GM19025 (cell line): Measurements from ENCODE around the gene ASPDH.

ENCODE experiments used
- ATAC-seq: cut with Tn5 transposase; IDR thresholded peaks from one replicate; pipeline ENCODE4 v1.9.1; 2021; ENCODE audit warnings: mild to moderate bottlenecking, low read depth, moderate library complexity; ENCODE audit not compliant: unreplicated experiment

The ASPDH gene

DNA sequence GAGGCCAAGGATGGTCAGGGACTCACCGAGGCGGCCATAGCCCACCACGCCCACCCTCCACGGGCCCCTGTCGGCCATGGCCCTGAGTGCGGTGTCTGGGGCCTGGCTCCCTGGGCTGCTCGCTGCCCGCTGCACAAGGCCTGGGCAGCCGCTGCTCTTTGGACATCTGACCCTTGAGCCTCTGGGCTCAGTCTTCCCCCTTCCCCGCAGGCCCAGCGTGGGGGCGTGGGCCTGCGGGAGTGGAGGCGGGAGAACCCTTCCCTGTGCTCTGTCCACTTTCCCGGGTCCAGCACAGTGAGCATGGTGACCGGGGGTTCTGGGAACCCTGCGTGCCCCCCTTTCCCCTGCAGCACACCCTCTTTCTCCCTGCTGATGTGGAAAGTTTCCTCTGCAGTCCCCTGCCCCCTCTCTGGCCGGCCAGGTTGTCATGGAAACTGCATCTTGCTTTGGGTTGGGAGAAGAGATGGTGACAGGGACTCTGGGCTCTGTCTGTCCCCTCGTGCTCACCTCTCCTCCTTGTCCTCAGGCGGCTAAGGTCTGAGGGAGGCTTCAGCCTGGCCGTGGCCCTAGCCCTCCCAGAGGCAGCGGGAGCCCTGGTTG is at the start of gene ASPDH:
Gene ASPDH (minus strand): TSS at position 168 of the 600 bp plus-strand sequence. CDS start 90 bp downstream, at position 78.
- ATAC-seq, result no peak

DNA sequence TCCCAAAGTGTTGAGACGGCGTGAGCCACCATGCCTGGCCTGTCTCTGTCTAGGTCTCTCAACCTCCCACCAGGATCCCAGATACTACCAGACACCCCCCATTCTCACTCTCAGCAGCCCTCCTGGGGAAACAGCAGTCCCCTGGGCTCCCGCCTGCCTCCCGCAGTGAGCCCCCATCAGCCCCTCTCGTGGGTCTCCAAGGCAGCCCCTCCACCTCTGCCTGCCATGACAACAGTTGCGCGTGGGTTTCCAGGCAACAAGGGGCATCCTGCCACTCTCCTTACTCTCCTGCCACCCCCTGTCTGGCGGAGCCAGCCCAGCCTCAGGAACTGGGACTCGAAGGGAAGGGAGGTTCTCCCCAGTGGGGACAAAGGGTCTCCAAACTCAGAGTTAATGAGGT is 49.3 kb upstream of the ASPDH start:
- no peak for ATAC-seq

DNA sequence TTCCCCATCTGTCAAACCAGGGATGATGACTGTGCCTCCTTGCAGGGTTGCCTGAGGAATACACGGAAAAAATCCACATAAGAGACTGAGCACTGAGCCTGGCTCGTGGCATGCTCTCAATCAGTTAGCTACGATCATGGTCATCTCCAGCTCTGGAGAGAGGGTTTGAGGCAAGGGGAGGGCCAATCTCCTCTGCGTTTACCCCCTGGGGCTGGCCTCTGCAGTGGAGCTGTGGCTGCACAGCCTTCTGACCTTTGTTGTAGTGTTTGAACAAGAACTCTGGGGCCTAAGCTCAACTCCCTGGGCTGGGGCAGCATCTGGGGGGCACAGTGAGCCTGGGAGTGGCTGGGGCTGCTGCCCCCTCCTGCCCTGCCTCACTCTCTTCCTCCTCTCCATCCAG is 48.6 kb upstream of the ASPDH start:
- ATAC-seq, result no peak

DNA sequence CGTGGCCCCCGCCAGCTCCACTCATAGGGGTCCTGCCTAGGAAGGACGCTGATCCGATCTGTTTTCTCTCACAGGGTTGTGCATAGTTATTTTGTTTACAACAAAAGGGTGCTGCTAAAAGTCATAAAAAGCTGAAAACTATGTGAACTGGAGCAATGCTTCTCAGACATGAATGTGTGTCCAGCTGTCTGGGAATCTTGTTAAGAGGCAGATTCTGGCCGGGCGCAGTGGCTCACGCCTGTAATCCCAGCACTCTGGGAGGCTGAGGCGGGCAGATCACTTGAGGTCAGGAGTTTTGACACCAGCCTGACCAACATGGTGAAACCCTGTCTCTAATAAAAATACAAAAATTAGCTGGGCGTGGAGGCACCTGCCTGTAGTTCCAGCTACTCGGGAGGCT is 45.9 kb upstream of the ASPDH start:
- no peak for ATAC-seq

DNA sequence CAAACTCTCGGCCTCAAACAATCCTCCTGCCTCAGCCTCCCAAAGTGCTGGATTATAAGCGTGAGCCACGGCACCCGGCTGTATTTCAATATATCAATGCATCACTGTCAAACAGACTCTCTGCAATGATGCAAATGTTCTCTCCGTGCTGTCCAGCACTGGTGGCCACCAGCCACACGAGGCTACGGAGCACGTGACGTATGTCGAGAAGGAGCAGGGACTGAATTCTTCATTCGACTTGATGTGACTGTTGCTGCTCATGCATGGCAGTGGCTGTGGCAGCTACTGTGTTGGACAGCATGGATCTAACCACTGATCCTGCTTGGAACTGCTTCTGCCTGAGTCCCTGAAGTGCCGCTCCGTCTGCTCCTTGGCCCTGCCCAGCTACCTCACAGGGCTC is 44.7 kb upstream of the ASPDH start:
- ATAC-seq, result no peak

DNA sequence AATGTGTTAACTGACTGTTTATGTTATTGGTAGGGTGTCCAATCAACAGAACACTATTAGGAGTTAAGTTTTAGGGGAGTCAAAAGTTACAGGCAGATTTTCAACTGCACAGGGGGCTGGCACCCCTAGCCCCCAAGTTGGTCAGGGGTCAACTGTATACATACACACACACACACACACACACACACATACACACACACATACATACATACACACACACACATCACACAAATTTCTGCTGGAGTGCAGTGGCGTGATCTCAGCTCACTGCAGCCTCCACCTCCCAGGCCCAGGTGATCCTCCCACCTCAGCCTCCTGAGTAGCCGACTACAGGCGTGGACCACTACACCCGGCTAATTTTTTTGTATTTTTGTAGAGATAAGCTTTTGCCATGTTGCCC is 44.3 kb upstream of the ASPDH start:
- no peak for ATAC-seq

DNA sequence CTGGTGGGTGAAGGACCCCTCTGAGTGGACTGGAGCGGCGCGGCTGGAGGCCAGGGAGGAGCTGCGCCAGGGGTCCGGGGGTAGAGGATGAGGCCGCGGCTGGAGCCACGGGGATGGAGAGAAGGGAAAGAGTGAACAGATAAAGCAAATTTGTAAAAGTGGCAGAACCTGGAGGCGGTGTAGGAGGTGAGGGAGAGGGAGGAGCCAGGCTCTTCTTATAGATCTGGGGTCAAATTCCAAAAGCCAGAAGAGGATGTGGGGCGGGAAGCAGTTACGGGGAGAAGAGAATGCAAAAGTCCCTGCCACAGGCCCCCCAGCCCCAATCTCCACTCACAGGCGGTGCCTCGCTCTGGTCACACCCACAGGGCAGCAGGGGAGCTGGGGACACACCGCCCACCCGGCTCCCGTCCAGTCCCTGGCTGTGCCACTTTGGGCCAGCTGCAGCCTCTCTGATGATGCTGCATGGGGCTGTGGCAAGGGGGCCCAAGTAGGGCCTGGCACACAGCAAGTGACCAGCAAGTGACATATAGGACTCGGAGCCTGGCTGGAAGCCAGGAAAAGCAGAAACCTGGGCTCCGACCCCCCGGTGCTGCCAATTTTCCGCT is 43.4 kb upstream of the ASPDH start:
- ATAC-seq, result no peak

DNA sequence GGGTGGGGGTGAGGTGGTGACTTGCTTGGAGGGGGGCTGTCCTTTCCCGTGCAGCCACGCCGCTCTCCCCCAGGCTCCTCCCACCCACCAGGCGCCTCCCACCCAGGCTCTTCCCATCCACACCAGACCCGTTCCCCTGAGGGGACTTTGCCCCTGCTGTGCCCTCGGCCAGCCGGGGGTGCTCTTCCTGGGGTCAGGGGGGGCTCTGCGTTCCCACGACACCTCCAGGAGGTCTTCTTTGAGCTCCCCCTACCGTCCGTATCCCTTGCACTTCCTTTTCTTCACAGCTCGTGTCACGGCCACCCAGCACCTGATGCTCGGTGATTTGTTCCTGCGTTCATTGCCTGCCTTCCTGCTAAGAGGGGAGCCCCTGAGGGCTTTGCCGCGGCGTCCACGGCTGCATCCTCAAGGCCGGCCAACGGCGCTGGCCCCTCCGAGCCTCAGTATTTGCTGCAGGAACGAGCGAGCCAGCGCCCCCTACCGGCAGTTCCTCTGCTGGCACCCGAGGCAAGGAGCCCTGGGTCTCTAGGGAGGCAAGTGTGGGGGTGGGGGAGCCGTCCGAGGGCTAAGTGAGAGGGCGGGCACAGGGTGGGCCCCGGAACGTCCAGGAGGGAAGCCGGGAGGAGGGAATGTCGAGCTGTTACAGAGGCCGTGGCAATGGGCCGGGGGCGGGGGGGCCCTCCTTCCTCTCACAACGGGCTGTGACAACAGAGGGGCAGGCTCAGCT is 42.7 kb upstream of the ASPDH start:
- ATAC-seq, result no peak

DNA sequence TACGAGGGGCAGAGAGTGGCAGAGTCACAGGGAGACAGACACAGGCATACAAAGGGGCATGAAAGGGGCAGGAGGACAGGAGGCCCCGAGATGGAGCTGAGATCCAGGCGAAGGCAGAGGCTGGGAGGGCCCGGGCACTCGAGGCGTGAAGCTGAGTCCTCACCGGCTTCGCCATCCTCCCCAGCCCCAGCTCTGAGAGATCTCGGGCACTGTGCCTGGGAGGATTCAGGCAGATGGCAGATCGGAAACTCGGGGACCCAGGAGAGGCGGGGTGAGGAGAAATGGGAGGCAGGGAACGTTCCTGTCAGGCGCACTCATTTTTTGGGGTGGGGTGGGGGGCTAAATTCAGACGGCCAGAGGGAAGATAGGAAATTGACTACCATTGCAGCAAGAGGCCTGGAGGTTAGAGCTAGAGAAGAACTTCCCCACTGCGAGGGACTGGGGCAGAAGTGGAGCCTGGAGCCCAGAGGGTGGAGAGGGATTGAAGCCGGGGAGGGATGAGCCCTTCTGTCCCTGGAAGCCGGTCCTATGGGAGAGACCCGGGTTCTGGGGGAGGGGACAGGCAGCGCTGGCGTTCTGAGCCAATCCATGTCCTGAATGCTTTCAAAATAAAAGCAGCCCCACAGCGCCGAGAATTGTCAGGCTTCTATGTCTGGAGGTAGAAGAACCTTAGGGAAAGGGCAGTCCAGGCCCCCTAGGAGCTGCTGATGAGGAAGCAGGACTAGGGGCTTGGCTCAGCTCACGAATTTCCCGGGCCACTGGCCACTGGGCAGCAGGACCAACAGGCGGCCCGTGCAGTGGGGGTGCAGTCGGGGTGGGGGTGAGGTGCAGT is 42.0 kb upstream of the ASPDH start:
- ATAC-seq, result no peak

DNA sequence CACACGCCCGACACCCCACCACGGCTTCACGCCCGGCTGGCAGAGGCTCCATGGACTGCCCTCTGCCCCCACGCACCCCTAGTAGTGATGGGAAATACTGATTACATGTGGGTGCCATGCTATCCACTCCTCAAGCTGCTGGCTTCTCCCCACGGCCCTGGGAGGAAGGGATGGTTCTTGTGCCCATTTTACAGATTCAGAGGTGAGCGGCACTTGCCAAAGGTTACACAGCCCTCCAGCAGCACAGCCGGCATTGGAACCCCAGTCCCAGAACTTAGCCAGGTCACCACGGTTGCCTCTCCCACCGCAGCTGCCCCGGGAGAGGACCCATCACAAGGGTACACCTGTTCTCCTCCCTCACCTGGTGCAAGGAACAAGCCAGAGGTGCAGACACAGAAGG is 41.3 kb upstream of the ASPDH start:
- no peak for ATAC-seq

DNA sequence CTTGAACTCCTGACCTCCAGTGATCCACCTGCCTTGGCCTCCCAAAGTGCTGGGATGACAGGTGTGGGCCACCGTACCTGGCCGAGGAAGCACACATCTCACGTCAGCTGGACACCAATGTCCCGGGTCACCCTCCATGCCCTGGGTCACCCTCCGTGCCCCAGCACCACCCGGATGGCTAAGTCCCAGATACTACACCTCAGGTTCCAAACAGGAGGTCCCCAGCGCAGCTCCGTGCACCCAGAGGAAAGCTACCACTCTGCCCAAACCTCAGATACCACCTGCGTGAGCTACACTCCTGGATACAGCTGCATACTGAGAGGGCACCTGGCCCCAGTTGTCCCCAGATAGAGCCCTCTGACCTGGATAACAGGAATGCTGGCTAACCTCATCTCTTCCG is 40.5 kb upstream of the ASPDH start:
- ATAC-seq, result no peak

DNA sequence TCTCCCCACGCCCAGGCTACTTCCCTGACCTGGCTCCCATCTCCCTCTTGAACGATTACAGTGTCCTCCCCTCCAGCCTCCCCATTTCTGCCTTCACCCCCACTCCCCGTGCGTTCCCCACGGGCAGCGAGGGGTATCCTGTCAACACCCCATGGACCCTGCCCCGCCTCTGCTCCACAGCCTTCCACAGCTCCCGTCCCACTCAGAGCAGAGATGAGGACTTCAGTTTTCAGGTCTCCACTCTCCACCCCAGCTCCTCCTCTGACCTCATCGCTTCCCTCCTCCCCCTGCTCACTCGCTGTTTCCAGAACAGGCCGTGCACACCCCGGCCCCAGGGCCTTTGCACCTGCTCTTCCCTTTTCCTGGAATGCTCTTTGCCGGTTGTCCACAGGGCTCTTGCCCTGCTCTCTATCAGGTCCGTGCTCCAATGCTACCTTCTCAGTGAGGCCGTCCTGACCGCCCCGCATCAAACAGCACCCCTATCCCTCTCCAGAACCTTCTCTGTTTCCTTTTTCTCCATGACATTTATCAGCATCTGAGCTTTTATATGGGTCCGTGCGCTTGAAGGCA is 39.5 kb upstream of the ASPDH start:
- no peak for ATAC-seq

DNA sequence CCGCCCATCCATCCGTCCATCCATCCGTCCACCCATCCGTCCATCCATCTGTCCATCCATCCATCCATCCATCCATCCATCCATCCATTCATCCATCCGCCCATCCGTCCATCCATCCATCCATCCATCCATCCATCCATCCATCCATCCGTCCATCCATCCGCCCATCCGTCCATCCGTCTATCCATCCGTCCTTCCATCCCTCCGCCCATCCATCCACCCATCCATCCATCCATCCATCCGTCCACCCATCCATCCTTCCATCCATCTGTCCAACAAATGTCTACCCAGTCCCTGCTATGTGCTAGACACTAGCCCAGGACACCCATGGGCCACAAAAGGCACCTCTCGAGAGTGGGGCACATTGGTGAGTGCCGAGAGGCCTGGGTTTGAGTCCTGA is 38.8 kb upstream of the ASPDH start:
- no peak for ATAC-seq

DNA sequence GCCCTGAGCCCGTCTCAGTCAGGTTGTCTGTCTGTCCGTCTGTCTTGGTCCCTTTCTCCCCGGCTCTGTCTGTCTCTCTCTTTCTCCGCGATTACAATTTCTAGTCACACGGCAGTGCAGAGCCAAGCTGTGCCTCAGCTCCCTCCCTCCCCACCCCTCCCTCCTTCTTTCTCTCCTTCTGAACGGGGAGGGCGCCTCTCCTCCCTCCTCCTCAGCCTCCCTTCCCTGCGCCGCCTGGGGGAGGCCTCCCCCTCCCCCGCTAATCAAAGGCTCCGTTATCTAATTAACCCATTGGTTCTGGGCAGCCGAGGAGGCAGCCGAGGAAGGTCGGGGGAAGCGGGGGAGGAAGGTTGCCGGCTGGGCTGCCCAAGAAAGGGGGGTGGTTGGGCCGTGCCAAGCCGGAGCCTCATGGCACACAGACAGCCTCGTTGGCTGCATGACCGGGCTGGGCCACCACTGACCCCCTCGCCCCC is 38.0 kb upstream of the ASPDH start:
- ATAC-seq, result no peak

DNA sequence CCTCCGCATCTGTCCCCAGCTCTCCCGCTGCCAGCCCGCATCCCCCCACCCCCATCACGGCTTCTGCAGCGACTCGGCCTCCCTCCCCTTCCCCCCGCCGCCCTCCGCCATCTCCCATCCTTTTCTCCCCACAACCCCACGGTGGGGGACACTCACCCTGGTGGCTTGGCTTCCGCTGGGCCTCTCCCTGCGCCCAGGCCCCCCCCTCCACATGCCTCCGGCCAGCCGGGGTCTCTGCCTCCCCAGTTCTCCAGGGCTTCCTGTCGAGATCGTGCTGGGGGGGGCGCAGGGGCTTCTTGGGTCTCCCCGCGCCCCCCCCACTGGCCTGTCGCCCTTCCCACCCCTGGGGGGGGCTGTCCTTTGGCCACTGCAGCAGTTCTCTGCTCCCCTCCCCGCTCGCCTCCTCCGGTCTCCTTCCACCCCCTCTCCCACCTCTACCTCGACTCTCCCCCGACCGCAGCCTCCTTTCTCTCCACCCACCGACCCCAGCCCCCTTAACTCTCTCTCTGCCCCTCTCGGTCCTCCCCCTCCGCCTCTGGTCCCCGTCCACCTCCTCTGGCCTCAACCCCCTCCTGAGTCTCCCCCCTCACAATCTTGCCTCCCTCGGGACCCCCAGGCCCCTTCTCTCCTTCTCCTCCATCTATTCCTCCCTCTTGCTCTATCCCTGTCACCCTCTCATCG is 37.5 kb upstream of the ASPDH start:
- no peak for ATAC-seq

DNA sequence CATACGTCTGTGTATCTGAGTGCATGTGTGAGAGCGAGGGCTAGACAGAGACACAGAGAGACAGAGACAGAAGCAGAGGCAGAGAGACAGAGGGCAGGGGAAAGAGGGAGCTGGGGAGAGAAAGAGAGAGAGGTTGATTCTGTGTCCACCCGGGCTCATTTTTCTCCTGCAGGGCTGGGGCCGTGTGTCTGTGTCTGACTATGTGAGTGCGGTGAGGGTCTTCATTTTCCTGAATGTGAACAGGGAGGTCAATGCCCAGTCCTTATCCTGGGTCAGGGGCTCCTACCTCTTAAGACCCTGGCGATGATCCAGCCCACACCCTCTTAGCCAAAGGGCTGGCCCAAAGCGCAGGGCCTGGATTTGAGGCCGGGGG is 36.9 kb upstream of the ASPDH start:
- ATAC-seq, result no peak

DNA sequence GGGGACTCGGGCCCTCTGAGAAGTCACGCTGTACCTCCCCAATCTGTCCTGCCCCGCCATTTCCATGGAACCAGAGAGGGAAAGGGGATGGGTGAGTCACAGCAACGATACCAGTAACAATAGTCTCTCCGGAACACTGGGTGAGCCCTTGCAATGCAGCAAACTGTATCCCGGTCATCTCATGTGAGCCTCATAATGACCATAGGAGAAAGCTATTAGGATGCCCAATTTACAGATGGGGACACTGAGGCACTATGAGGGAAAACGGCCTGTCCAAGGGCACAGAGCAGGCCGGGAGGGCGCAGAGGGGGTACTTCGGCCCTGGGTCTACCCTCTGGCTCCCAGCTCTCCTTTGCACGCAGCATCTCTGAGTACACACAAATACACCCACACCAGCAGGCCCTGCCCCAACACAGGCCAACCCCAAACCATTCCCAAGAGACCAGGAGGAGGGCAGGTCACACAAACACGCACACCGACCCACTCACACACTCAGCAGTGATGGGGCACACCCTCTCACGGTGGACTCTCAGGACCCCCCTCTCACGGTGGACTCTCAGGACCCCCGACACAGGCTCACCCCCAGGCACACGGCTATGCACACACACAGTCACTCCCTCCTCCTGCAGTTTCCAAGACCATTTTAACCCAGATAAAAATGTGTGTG is 36.3 kb upstream of the ASPDH start:
- no peak for ATAC-seq

DNA sequence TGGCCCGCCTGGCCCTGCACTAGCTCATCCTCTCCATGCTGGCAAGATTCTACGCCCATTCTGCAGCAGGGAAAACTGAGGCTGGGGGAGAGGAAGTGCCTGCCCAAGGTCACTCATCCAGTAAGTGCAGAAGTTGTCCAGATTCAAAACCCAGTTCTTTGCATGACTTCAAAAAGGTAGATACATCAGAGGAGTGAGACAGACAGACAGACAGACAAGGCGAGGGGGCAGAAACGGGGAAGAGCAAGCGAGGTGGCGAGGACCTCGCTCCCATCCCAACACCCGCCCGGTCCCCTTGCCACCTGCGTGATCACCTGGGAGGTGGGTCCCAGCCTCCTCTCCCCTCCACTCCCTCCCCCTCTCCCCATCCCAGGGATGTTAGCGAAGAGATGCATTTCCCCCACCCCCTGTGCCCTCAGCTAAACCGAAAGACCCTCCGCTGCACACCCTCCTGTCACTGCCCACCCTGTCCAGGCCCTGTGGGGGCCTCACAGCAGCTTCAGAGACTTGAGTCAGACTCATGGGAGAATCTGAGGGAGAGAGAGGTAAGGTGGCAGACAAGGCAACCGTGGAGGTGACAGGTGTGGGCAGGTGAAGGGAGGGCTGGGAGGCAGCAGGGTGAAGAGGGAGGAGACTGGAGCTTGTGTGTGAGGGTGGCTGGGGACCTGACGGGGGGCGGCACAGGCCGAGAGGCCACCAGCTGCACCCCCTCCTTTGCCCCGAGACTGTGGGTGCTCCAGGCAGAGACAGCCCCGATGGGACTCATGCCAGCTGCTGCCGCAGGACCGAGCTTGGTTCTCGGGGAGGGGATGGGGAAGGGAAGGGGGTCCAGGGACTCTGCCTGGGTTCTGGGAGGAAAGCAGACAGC is 35.6 kb upstream of the ASPDH start:
- ATAC-seq, result no peak
